GM23248 (cell line): Measurements from ENCODE around the gene CMPK2. TPM values are rescaled to one million over a fixed set of nuclear protein-coding genes. Genes with fewer than 3 reads are reported as not detected.
A peak's percentile ranks its signal among the peaks of the same experiment; 100 is the strongest.

Experiments used
- DNase-seq: peaks from one replicate; pipeline ENCODE4 v3.0.0-alpha.2; 2015
- H2AFZ ChIP-seq: fragments of 200-600 bp; sonication (generic); 2 replicates; pipeline ENCODE4 v1.6.1; 2016; ENCODE audit warnings: antibody characterized with exemption
- H3F3A ChIP-seq: fragments of 200-600 bp; sonication (generic); 2 replicates; pipeline ENCODE4 v1.6.1; 2016; ENCODE audit warnings: mild to moderate bottlenecking, antibody characterized with exemption, mixed run types; ENCODE audit not compliant: insufficient read depth
- H3K27ac ChIP-seq: fragments of 200-600 bp; sonication (generic); 2 replicates; pipeline ENCODE4 v1.5.1; 2016; ENCODE audit warnings: mild to moderate bottlenecking
- H3K27me3 ChIP-seq: fragments of 200-600 bp; sonication (generic); replicated peaks from 2 replicates; pipeline ENCODE4 v1.6.1; 2016; ENCODE audit warnings: mild to moderate bottlenecking; ENCODE audit not compliant: insufficient read depth
- H3K36me3 ChIP-seq: fragments of 200-600 bp; sonication (generic); 2 replicates; pipeline ENCODE4 v1.6.1; 2016; ENCODE audit warnings: low read depth, mild to moderate bottlenecking
- H3K4me1 ChIP-seq: fragments of 200-600 bp; sonication (generic); 2 replicates; pipeline ENCODE4 v1.6.1; 2016; ENCODE audit warnings: mild to moderate bottlenecking; ENCODE audit not compliant: insufficient read depth
- H3K4me2 ChIP-seq: fragments of 200-600 bp; sonication (generic); one replicate; pipeline ENCODE4 v1.6.1; 2016; ENCODE audit warnings: mild to moderate bottlenecking; ENCODE audit not compliant: unreplicated experiment
- H3K4me3 ChIP-seq: fragments of 200-600 bp; sonication (generic); 2 replicates; pipeline ENCODE4 v1.5.1; 2016; ENCODE audit warnings: mild to moderate bottlenecking
- H3K79me2 ChIP-seq: fragments of 200-600 bp; sonication (generic); 2 replicates; pipeline ENCODE4 v1.6.1; 2016; ENCODE audit warnings: mild to moderate bottlenecking; ENCODE audit not compliant: insufficient read depth
- H3K9ac ChIP-seq: fragments of 200-600 bp; sonication (generic); 2 replicates; pipeline ENCODE4 v1.6.1; 2016; ENCODE audit warnings: mild to moderate bottlenecking
- H3K9me2 ChIP-seq: fragments of 200-600 bp; sonication (generic); 2 replicates; pipeline ENCODE4 v1.6.1; 2016; ENCODE audit warnings: mixed run types, mild to moderate bottlenecking, moderate library complexity; ENCODE audit not compliant: insufficient read depth
- H3K9me3 ChIP-seq: fragments of 200-600 bp; sonication (generic); one replicate; pipeline ENCODE4 v1.6.1; 2017; ENCODE audit warnings: low read depth
- H4K20me1 ChIP-seq: fragments of 200-600 bp; sonication (generic); 2 replicates; pipeline ENCODE4 v1.6.0; 2016; ENCODE audit not compliant: insufficient read depth
- EZH2 ChIP-seq: fragments of 200-600 bp; sonication (generic); IDR thresholded peaks from 2 replicates; pipeline ENCODE4 v1.6.1; 2018; ENCODE audit warnings: antibody characterized with exemption, mild to moderate bottlenecking; ENCODE audit not compliant: insufficient read depth, poor library complexity, severe bottlenecking
- EZH2phosphoT487 ChIP-seq: fragments of 200-600 bp; sonication (generic); IDR thresholded peaks from 2 replicates; pipeline ENCODE4 v1.6.1; 2018; ENCODE audit warnings: antibody characterized with exemption, moderate library complexity, mild to moderate bottlenecking, low read depth; ENCODE audit not compliant: insufficient read depth
- WGBS, 2 experiments: methylation state at CpG; one replicate each; pipeline ENCODE4 v1.1.6; 2015 to 2017; ENCODE audit warnings: low lambda C conversion rate in 2 of 2, low coverage in 1 of 2; ENCODE audit errors: missing lambda C conversion rate in 2 of 2; 5-methylcytosine and 5-hydroxymethylcytosine counted together
- in situ Hi-C: fragments of 300-500 bp; cut with MboI; formaldehyde crosslinking; loops from 2 replicates; pipeline ENCODE4 v1.15.0; 2020
- polyA plus RNA-seq: library from polyadenylated mRNA; unstranded; fragments of >200 nt; fragmentation: Nextera tagmentation; extraction: Ambion mirVana; gene quantifications from 2 replicates; pipeline ENCODE4 v1.2.1, GENCODE V29; 2016
- total RNA-seq: library from RNA; depleted of rRNA; stranded (reverse); fragments of >200 nt; shearing (Covaris generic); gene quantifications from 2 replicates; pipeline ENCODE4 v1.2.3, GENCODE V29; 2014

CMPK2 gene
- total and polyA plus RNA-seq, 2 experiments from 2014 or later = 0.11 TPM; not detected in 1

DNA sequence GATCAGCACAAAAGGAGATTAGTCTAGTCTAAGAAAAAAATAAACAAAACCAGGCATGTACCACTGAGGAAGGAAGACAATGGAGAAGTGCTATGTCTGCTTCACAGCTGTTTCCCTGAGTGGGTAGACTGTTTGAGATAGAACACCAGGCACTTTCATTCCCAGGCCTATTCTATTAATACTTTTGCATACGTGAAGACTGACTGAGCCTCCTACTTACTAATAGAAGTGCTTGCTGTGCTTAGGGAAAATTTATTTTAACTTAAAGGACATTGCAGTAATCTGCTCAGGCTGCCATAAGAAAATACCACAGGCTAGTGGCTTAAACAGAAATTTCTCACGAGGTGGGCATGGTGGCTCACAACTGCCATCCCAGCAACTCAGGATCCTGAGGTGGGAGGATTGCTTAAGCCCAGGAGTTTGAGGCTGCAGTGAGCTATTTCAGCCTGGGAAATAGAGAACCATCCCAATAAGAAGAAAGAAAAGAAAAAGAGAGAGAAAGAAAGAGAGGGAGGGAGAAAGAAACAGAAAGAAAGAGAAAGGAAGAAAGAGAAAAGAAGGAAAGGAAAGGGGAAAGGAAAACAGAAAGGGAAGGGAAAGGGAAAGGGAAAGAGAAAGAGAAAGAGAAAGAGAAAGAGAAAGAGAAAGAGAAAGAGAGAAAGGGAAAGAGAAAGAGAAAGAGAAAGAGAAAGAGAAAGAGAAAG, 33.0 kb downstream of the CMPK2 start:
- Histone ChIP-seq H3K4me2 (no peak overlapping the region), H3F3A (0 out of 2 replicates have a peak, but pooled peaks cover 4% of the 10 kb centered on the region), H3K79me2 (no peaks in the 10 kb centered on the region), H4K20me1 (no peaks in the 10 kb centered on the region), H3K9ac (no peak overlapping the region), H3K9me3 (no peaks in the 10 kb centered on the region), H2AFZ (no peak overlapping the region), H3K4me3 (no peak overlapping the region), H3K27ac (no peak overlapping the region), H3K4me1 (0 out of 2 replicates have a peak, but pooled peaks cover 4% of the 10 kb centered on the region), H3K36me3 (no peaks in the 10 kb centered on the region), H3K27me3 (no peaks in the 10 kb centered on the region), H3K9me2 (no peaks in the 10 kb centered on the region)
- in situ Hi-C loops = no loop called here
- WGBS, 2 experiments = 29 to 36% methylated on average over 2 of the region's 2 CpGs
- no peak for DNase-seq
- TF ChIP-seq EZH2 (no peak), EZH2phosphoT487 (no peak)

DNA sequence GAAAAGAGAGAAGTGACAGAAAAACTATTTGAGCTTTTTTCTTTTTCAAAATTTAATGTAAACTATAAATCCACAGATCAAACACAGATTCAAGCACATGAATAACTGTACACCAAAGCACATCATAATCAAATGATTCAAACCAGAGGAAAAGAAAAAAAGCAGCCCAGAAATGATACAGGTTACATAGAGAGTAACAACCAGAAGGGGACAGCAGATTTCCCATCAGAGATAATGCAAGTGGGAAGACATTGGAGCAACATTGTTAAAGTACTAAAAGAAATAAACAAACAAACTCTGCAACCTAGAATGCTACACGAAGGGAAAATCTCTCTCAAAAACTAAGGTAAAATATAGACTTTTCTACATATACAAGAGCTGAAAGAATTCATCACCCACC, 34.5 kb downstream of the CMPK2 start:
- Histone ChIP-seq H4K20me1 (no peaks in the 10 kb centered on the region), H3K27me3 (no peaks in the 10 kb centered on the region), H3K9me2 (no peaks in the 10 kb centered on the region), H3K9me3 (no peaks in the 10 kb centered on the region), H3K27ac (no peak overlapping the region), H3F3A (0 out of 2 replicates have a peak, but pooled peaks cover 7% of the 10 kb centered on the region), H3K9ac (no peak overlapping the region), H3K4me2 (no peak overlapping the region), H3K79me2 (no peaks in the 10 kb centered on the region), H3K4me3 (no peak overlapping the region), H2AFZ (no peak overlapping the region), H3K36me3 (no peaks in the 10 kb centered on the region), H3K4me1 (peaks cover 9% of the 10 kb centered on the region; the same call in 1 of the 2 replicates)
- 0 to 3% methylated on average over 1 of the region's 1 CpG for WGBS, 2 experiments
- in situ Hi-C loops = no loop called here
- DNase-seq = no peak
- TF ChIP-seq EZH2 (no peak), EZH2phosphoT487 (no peak)

DNA sequence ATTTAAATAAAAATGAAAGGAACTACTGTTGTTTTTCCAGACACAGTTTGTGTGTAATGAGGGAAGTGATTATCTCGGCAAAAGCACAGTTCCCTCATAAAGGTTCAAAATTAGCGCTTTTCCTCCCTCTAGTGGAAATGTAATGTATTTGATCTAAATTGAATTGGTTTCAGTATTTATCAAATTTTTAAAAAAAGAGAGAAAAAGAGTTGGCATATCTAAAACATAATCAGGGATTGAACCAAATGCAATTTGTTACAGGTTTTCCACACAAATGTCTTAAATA, 37.5 kb downstream of the CMPK2 start:
- 0 out of 2 replicates have a peak, but pooled peaks cover 7% of the 10 kb centered on the region for H3F3A ChIP-seq
- no peaks in the 10 kb centered on the region for H3K9me2 ChIP-seq
- in situ Hi-C loops = no loop called here
- no peaks in the 10 kb centered on the region for H3K9me3 ChIP-seq
- H3K9ac ChIP-seq = no peak overlapping the region; the same call in 1 of the 2 replicates
- H3K36me3 ChIP-seq = no peaks in the 10 kb centered on the region
- no peaks in the 10 kb centered on the region for H3K27me3 ChIP-seq
- 1 to 5% methylated on average over 2 of the region's 2 CpGs for whole genome bisulfite sequencing, 2 experiments
- peak overlapping the region; percentile 74 for H2AFZ ChIP-seq
- DNase-seq = peak; percentile 66
- no peaks in the 10 kb centered on the region for H4K20me1 ChIP-seq
- H3K27ac ChIP-seq = no peak overlapping the region
- peaks cover 9% of the 10 kb centered on the region; the same call in 1 of the 2 replicates for H3K4me1 ChIP-seq
- H3K79me2 ChIP-seq = no peaks in the 10 kb centered on the region
- H3K4me3 ChIP-seq = no peak overlapping the region
- no peak for TF ChIP-seq EZH2phosphoT487
- H3K4me2 ChIP-seq = peak overlapping the region; percentile 8

- DNase-seq = peak; percentile 13
- H3K9ac ChIP-seq = no peak overlapping the region; the same call in 1 of the 2 replicates
Observed at GRCh38 chr2:6827566-6828298, 38.0 kb downstream of the CMPK2 start.

More at GRCh38 chr2:6827566-6828298, 38.0 kb downstream of the CMPK2 start:
- Histone ChIP-seq H2AFZ (peak overlapping the region; percentile 74), H3K27me3 (no peaks in the 10 kb centered on the region), H3K4me2 (peak overlapping the region; percentile 8), H3F3A (0 out of 2 replicates have a peak, but pooled peaks cover 7% of the 10 kb centered on the region), H3K79me2 (no peaks in the 10 kb centered on the region), H3K36me3 (no peaks in the 10 kb centered on the region), H4K20me1 (no peaks in the 10 kb centered on the region), H3K9me3 (no peaks in the 10 kb centered on the region), H3K27ac (no peak overlapping the region), H3K9me2 (no peaks in the 10 kb centered on the region), H3K4me3 (no peak overlapping the region), H3K4me1 (peaks cover 9% of the 10 kb centered on the region; the same call in 1 of the 2 replicates)
- no peak for TF ChIP-seq EZH2
- TF ChIP-seq EZH2phosphoT487 = no peak
- 17 to 21% methylated on average over 5 of the region's 5 CpGs for WGBS, 2 experiments
- in situ Hi-C loops = no loop called here
